Right lobe of liver (tissue), 6 donors: ENCODE data around the gene MXD4. TPM values are rescaled to one million over a fixed set of nuclear protein-coding genes. Genes with fewer than 3 reads are reported as not detected.

Experiments used
- ATAC-seq, 4 donors: fragments of 200-7000 bp; cut with Tn5 transposase; one replicate each; pipeline ENCODE4 v1.9.1; 2020; ENCODE audit warnings: mild to moderate bottlenecking in 4 of 4, moderate library complexity in 4 of 4
- DNase-seq, 3 donors: peaks; one replicate each; pipeline ENCODE4 v3.0.0-alpha.2; 2020
- H3K27ac ChIP-seq, 3 donors: fragments of 200-600 bp; one replicate each; pipeline ENCODE4 v1.8.0; 2022
- H3K27me3 ChIP-seq, 2 donors: fragments of 200-600 bp; one replicate each; pipeline ENCODE4 v1.8.0; 2022
- H3K36me3 ChIP-seq, 4 donors: fragments of 200-600 bp; sonication (generic) in 1 of 4; one replicate each; pipeline versions ENCODE4 v1.5.1 to v1.8.0; 2017 to 2022; ENCODE audit warnings: control low read depth in 1 of 4
- H3K4me1 ChIP-seq, 4 donors: fragments of 200-600 bp; sonication (generic) in 1 of 4; one replicate each; pipeline versions ENCODE4 v1.5.1 to v1.8.0; 2017 to 2022; ENCODE audit warnings: control low read depth in 1 of 4
- H3K4me3 ChIP-seq, 3 donors: fragments of 200-600 bp; one replicate each; pipeline ENCODE4 v1.8.0; 2022
- H3K9me3 ChIP-seq, 4 donors: fragments of 200-600 bp; sonication (generic) in 1 of 4; one replicate each; pipeline versions ENCODE4 v1.5.1 to v1.8.0; 2017 to 2022; ENCODE audit warnings: control low read depth in 1 of 4
- CTCF ChIP-seq, 4 donors: fragments of 200-600 bp in 3 of 4; fragments of 450-650 bp in 1 of 4; IDR thresholded peaks; one replicate each; pipeline versions ENCODE4 v1.5.1 to v1.8.0; 2016 to 2022; ENCODE audit warnings: antibody characterized with exemption in 4 of 4, mild to moderate bottlenecking in 2 of 4
- POLR2A ChIP-seq: fragments of 450-650 bp; IDR thresholded peaks from one replicate; pipeline ENCODE4 v1.6.1; 2017; ENCODE audit warnings: antibody characterized with exemption, mild to moderate bottlenecking
- WGBS: methylation state at CpG from one replicate; pipeline ENCODE4 v1.1.6; 2018; ENCODE audit warnings: low coverage, low lambda C conversion rate; ENCODE audit not compliant: insufficient coverage; ENCODE audit errors: missing lambda C conversion rate; 5-methylcytosine and 5-hydroxymethylcytosine counted together
- intact Hi-C, 2 donors: fragments of 100-400 bp; cut with DNase I; formaldehyde crosslinking; loops; one replicate each; pipeline versions ENCODE4 v1.11.2 to v1.14.1; 2022
- total RNA-seq, 6 experiments: library from RNA; depleted of rRNA in 2 of 6; stranded (reverse); fragments of >200 nt in 2 of 6; fragmentation: NEBNext Ultra II Directional in 3 of 6; extraction: Animal tissue kit (Norgen Biotek cat#: 25700) in 3 of 6; gene quantifications; one replicate each; pipeline versions ENCODE4 v1.1.0 to v1.2.4, GENCODE V29; 2016 to 2023
- donor health status: DM: no; HTN: yes; CAD: no.
- donor health status: DM: no; HTN: no; CAD: no.
- donor health status: DM: no; HTN: no; CAD: no.
- donor health status: DM: no; HTN: yes; CAD: no.
- donor health status: DM: no; HTN: yes; CAD: no.

The MXD4 gene
- total RNA-seq, 6 experiments from 2014 or later: 17.8 to 23.0 (median 19.7) TPM

GRCh38 chr4:2304321-2304876 is 42.5 kb upstream of the MXD4 start:
- ATAC-seq (no peak), DNase-seq (peak in 1 of 3 donors; percentile 38)
- intact Hi-C loops: no loop called here

GRCh38 chr4:2303686-2304320 is 41.9 kb upstream of the MXD4 start:
- DNase-seq (no peak), ATAC-seq (peak in 1 of 4 donors; percentile 13)
- H3K36me3 ChIP-seq: no peaks in the 10 kb centered on the region
- no peak overlapping the region for H3K27ac ChIP-seq
- H3K27me3 ChIP-seq: no peaks in the 10 kb centered on the region
- no peaks in the 10 kb centered on the region for H3K4me1 ChIP-seq
- no peak overlapping the region for H3K4me3 ChIP-seq
- TF ChIP-seq POLR2A (no peak), CTCF (IDR thresholded peaks at IDR 0.05) (no peak)
- no peaks in the 10 kb centered on the region for H3K9me3 ChIP-seq
- intact Hi-C loops: no loop called here
- 70% methylated on average over 11 of the region's 31 CpGs for WGBS

More at GRCh38 chr4:2304321-2304876, 42.5 kb upstream of the MXD4 start:
- TF ChIP-seq POLR2A: no peak
- no peak for TF ChIP-seq CTCF (IDR thresholded peaks at IDR 0.05)
- no peaks in the 10 kb centered on the region for H3K27me3 ChIP-seq
- no peak overlapping the region for H3K27ac ChIP-seq
- H3K4me3 ChIP-seq: no peak overlapping the region
- WGBS: no CpG with 5 or more reads among the region's 32 CpGs
- no peaks in the 10 kb centered on the region for H3K9me3 ChIP-seq
- no peaks in the 10 kb centered on the region for H3K4me1 ChIP-seq
- no peaks in the 10 kb centered on the region for H3K36me3 ChIP-seq

GRCh38 chr4:2303121-2303685 is 41.3 kb upstream of the MXD4 start:
- Histone ChIP-seq H3K9me3 (no peaks in the 10 kb centered on the region), H3K36me3 (no peaks in the 10 kb centered on the region), H3K4me3 (no peak overlapping the region), H3K27ac (no peak overlapping the region), H3K27me3 (no peaks in the 10 kb centered on the region), H3K4me1 (no peaks in the 10 kb centered on the region)
- intact Hi-C loops: no loop called here
- no peak for TF ChIP-seq CTCF (IDR thresholded peaks at IDR 0.05)
- no peak for TF ChIP-seq POLR2A
- WGBS: no CpG with 5 or more reads among the region's 19 CpGs
- ATAC-seq: peak in 1 of 4 donors; percentile 14
- no peak for DNase-seq

- H3K36me3 ChIP-seq: no peaks in the 10 kb centered on the region
- H3K27ac ChIP-seq: no peak overlapping the region
- no peak overlapping the region for H3K4me3 ChIP-seq
- H3K27me3 ChIP-seq: no peaks in the 10 kb centered on the region
- WGBS: 95% methylated on average over 24 of the region's 28 CpGs
- peak in 1 of 3 donors; percentile 20 for DNase-seq
- no peak for TF ChIP-seq POLR2A
- TF ChIP-seq CTCF (IDR thresholded peaks at IDR 0.05): no peak
- intact Hi-C loops: no loop called here
- H3K9me3 ChIP-seq: no peaks in the 10 kb centered on the region
- no peak for ATAC-seq
- H3K4me1 ChIP-seq: no peaks in the 10 kb centered on the region
These were observed 40.6 kb upstream of the MXD4 start for GRCh38 chr4:2302387-2303119.
